GM10248 (cell line): ENCODE measurements around the gene WDFY4.

Experiments
- CTCF ChIA-PET: fragments of 300-600 bp; sonication (Branson Sonifier 250); formaldehyde crosslinking; extraction: SDS; loops from one replicate; lab custom pipeline; 2021; ENCODE audit warnings: antibody characterized with exemption; lab: Yijun Ruan, JAX
- POLR2A ChIA-PET: fragments of 350-650 bp; sonication (Branson Sonifier 250); formaldehyde crosslinking; extraction: SDS; loops from one replicate; lab custom pipeline; 2020; ENCODE audit warnings: antibody characterized with exemption; lab: Yijun Ruan, JAX
- DNase-seq: peaks from one replicate; pipeline ENCODE4 v3.0.0; 2012; ENCODE audit errors: extremely low spot score
- CTCF ChIP-seq: IDR thresholded peaks from 2 replicates; pipeline ENCODE4 v1.5.1; 2012; ENCODE audit warnings: mild to moderate bottlenecking, low read depth; ENCODE audit errors: extremely low read depth, missing control alignments, control extremely low read depth

The WDFY4 gene

GRCh38 chr10:48649349-48649944, 35.2 kb upstream of the WDFY4 start:
- DNase-seq, result no peak
- TF ChIP-seq CTCF, result no peak
- ChIA-PET POLR2A (no interaction called here), CTCF (interaction anchor here (1.5 to 3.8 kb wide), 4 partner anchors 8 to 98 kb away, joined by 3 to 34 read pairs (median 4); no protein-coding TSS in a partner anchor)

- TF ChIP-seq CTCF, result no peak
- no peak for DNase-seq
- ChIA-PET POLR2A (no interaction called here), CTCF (interaction anchor here (1.5 to 9.4 kb wide), 2 partner anchors 12 to 98 kb away, joined by 3 to 336 read pairs; no protein-coding TSS in a partner anchor)
Observed at GRCh38 chr10:48651293-48651692, 33.4 kb upstream of the WDFY4 start.

DNA sequence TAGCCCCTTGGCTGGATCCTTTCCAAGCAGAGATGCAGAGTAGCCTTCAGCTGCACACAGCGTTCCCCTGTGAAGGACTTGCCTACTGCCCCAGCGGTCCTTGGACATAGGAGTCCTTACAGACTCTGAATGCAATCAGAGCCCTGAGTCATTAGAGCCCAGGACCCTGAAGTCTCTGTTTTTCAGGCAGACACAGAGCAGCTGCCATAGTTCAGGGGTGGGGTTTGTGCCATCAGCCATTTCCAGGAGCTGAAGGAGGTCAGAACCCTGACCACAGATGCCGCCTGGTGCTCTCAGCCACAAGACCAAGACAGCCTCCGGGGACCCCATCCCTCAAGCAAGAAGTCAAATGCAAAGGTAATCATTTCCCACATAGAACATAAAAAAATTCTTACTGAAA, 32.8 kb upstream of the WDFY4 start:
- POLR2A ChIA-PET, result no interaction called here
- CTCF ChIA-PET, result interaction anchor here (1.2 to 9.4 kb wide), 4 partner anchors 13 to 99 kb away, joined by 3 to 336 read pairs (median 3); no protein-coding TSS in a partner anchor
- DNase-seq, result no peak

DNA sequence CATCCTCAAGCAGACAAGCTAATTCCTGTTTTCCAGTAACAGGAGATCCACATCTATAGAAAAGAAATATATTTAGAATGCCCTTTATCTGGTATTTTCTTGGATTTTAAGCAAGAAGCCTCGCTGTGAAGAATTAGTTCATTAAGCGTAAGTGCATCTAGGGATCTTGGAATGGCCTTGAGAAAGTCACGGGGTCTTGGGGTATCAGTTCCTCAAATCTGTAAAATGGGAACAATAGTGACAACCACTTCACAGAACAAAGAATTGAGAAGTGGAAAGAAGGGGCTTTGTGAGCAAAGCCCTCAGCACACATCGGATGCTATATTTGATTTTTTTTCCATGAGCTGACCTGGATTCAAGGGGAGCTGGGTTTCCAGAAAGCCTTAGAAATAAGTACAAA, 32.3 kb upstream of the WDFY4 start:
- POLR2A ChIA-PET, result no interaction called here
- no peak for TF ChIP-seq CTCF
- DNase-seq, result no peak
- CTCF ChIA-PET, result interaction anchor here (1.2 to 9.4 kb wide), 4 partner anchors 14 to 99 kb away, joined by 3 to 336 read pairs (median 3); no protein-coding TSS in a partner anchor

More for the DNA sequence above, 32.8 kb upstream of the WDFY4 start:
- TF ChIP-seq CTCF, result no peak

GRCh38 chr10:48653347-48653746, 31.3 kb upstream of the WDFY4 start:
- no peak for DNase-seq
- CTCF ChIA-PET, result interaction anchor here (6.3 to 9.4 kb wide), 2 partner anchors 45 to 100 kb away, joined by 109 to 336 read pairs; partner anchors contain the start of gene ARHGAP22
- POLR2A ChIA-PET, result no interaction called here
- no peak for TF ChIP-seq CTCF

- no peak for TF ChIP-seq CTCF
- POLR2A ChIA-PET, result no interaction called here
- no peak for DNase-seq
- CTCF ChIA-PET, result interaction anchor here (3.0 to 9.4 kb wide), 6 partner anchors 17 to 292 kb away, joined by 11 to 394 read pairs (median 100); partner anchors contain the start of gene ARHGAP22
Observed at GRCh38 chr10:48653944-48654698, 30.6 kb upstream of the WDFY4 start.
